AG04450 (cell line): Measurements from ENCODE around the gene OR4D6. TPM values are rescaled to one million over a fixed set of nuclear protein-coding genes. Genes with fewer than 3 reads are reported as not detected.

Source experiments
- CTCF ChIA-PET: fragments of 300-600, 350-600 bp; formaldehyde crosslinking; extraction: SDS; loops from one replicate; lab custom pipeline; 2022; ENCODE audit warnings: antibody characterized with exemption, inconsistent platforms; lab: Charles Lee
- POLR2A ChIA-PET: fragments of 350-600 bp; formaldehyde crosslinking; extraction: SDS; loops from one replicate; lab custom pipeline; 2021; ENCODE audit warnings: antibody characterized with exemption, inconsistent platforms; lab: Yijun Ruan, JAX
- DNase-seq: peaks from one replicate; pipeline ENCODE4 v3.0.0-alpha.2; 2011; ENCODE audit warnings: low read depth, low spot score
- H3K27ac ChIP-seq: one replicate; pipeline ENCODE4 v1.5.1; 2012; ENCODE audit warnings: low read depth, low read length, control low read depth
- H3K27me3 ChIP-seq: one replicate; pipeline ENCODE4 v1.6.0; 2012; ENCODE audit warnings: low read length; ENCODE audit not compliant: control insufficient read depth, insufficient read depth
- H3K4me3 ChIP-seq: 2 replicates; pipeline ENCODE4 v1.5.1; 2011; ENCODE audit warnings: mild to moderate bottlenecking, low read depth, low read length, control low read depth
- H3K9me3 ChIP-seq: 2 replicates; pipeline ENCODE4 v1.5.1; 2012; ENCODE audit warnings: low read length; ENCODE audit not compliant: control insufficient read depth, insufficient read depth
- polyA plus RNA-seq: library from polyadenylated mRNA; depleted of rRNA; stranded (reverse); fragments of >200 nt; gene quantifications from 2 replicates; pipeline ENCODE4 v1.2.3, GENCODE V29; 2011
- TF ChIP-seq, protein P1 (sequence below): IDR thresholded peaks from 2 replicates; pipeline ENCODE4 v1.5.1; 2011; ENCODE audit warnings: low read depth, low read length, control low read depth, inconsistent platforms

Gene OR4D6
- polyA plus RNA-seq, 1 experiment = not detected

DNA sequence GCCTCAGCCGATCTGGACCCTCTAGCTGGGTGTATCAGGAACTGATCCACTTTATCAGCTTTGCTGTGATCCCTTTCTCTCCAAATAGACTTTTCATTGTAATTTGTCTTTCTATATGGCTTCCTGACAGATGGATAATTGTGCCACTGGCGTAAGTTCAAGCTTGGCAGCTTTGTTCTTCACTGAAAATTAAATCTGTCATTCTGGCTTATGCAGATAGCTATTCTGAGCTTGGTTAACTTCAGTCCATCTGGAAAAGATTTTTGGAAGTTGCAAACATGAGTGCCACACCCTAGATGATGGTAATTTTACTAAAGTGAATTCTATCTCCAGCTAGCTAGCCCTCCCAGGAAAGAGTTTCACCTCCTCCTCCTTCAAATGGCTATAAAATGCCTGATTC is 38.6 kb upstream of the OR4D6 start:
- Histone ChIP-seq H3K9me3 (no peaks in the 10 kb centered on the region), H3K4me3 (no peak overlapping the region), H3K27ac (no peak overlapping the region), H3K27me3 (no peaks in the 10 kb centered on the region)
- CTCF ChIA-PET = interaction anchor here (0.7 to 2.5 kb wide), 3 partner anchors 11 to 247 kb away, joined by 3 to 10 read pairs (median 3); partner anchors contain the start of gene DTX4
- DNase-seq = no peak
- POLR2A ChIA-PET = no interaction called here
- TF ChIP-seq, protein P1, sequence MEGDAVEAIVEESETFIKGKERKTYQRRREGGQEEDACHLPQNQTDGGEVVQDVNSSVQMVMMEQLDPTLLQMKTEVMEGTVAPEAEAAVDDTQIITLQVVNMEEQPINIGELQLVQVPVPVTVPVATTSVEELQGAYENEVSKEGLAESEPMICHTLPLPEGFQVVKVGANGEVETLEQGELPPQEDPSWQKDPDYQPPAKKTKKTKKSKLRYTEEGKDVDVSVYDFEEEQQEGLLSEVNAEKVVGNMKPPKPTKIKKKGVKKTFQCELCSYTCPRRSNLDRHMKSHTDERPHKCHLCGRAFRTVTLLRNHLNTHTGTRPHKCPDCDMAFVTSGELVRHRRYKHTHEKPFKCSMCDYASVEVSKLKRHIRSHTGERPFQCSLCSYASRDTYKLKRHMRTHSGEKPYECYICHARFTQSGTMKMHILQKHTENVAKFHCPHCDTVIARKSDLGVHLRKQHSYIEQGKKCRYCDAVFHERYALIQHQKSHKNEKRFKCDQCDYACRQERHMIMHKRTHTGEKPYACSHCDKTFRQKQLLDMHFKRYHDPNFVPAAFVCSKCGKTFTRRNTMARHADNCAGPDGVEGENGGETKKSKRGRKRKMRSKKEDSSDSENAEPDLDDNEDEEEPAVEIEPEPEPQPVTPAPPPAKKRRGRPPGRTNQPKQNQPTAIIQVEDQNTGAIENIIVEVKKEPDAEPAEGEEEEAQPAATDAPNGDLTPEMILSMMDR = no peak

DNA sequence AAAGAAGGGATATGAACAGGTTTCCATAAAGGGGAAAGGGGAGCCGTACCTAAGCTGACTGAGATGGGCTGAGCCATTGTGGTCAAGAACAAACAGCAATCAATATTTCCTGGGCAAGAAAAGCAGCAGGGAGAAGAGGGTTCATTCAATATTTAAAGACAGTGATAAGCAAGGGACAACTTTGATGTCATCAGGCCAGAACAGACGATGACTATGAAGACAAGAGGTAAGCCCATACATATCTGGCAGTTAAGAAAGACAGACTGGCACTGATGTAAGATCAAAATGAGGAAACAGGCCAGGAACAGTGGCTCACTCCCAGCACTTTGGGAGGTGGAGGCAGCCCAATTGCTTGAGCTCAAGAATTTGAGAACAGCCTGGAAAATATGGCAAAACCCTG is 32.9 kb upstream of the OR4D6 start:
- TF ChIP-seq, protein P1 = no peak
- no peak for DNase-seq
- Histone ChIP-seq H3K4me3 (no peak overlapping the region), H3K27me3 (no peaks in the 10 kb centered on the region), H3K27ac (no peak overlapping the region), H3K9me3 (no peaks in the 10 kb centered on the region)
- ChIA-PET POLR2A (no interaction called here), CTCF (no interaction called here)

DNA sequence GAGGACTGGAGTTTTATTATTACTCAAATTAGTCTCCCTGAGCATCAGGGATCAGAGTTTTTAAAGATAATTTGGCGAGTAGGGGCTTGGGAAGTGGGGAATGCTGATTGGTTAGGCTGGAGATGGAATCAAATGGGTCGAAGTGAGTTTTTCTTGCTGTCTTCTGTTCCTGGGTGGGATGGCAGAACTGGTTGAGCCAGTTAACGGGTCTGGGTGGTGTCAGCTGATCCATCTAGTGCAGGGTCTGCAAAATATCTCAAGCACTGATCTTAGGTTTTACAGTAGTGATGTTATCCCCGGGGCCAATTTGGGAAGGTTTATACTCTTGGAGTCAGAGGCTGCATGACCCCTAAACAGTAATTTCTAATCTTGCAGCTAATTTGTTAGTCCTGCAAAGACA is 31.6 kb upstream of the OR4D6 start:
- TF ChIP-seq, protein P1 = no peak
- POLR2A ChIA-PET = no interaction called here
- no peaks in the 10 kb centered on the region for H3K9me3 ChIP-seq
- no peak overlapping the region for H3K27ac ChIP-seq
- no peaks in the 10 kb centered on the region for H3K27me3 ChIP-seq
- no peak for DNase-seq
- no peak overlapping the region for H3K4me3 ChIP-seq
- CTCF ChIA-PET = interaction anchor here (1.3 kb wide), 1 partner anchor 254 kb away, joined by 4 read pairs; the partner anchor contains the start of gene DTX4

DNA sequence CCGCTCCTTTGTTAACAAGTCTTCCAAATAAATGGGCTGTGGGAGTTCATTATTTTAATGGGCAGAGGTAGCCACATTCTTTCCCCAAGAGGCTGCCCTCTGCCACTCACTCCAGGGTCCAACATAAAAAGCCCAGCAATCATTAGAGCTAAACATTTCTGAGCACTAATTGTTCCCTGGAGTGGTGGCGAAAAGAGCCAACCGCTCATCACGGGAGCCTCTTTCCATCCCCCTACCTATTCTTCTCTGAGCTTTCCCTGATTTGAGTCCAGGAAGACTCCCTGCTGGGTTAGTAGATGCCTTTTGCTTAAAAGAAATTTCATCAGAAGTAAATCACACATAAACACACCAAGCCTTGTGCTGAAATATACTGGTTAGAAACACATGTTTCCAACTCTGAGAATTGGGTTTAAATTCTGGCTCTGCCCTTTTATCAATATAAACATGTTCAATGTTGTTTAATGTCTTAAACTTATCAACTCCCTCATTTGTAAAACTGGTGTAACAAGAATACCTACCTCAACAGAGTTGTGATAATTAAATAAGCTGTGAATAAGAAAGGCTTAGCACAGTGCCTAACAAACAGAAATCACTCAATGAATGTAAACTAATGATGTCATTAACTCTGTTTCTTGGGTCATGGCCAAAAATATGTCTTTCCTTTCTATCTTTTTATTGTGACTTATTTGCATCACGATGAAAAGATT is 30.2 kb upstream of the OR4D6 start, which contains the start of gene OR5A2:
OR5A2 (minus strand) TSS at position 53 of the 707 bp plus-strand sequence. CDS start 3,460 bp downstream, outside the sequence.
- Histone ChIP-seq H3K27ac (no peak within 1 kb of the TSS), H3K9me3 (no peaks in the 10 kb centered on the region), H3K27me3 (no peaks in the 10 kb centered on the region), H3K4me3 (no peak within 1 kb of the TSS)
- DNase-seq = no peak
- TF ChIP-seq, protein P1 = no peak
- CTCF ChIA-PET = interaction anchor here (0.6 to 0.7 kb wide), 2 partner anchors 255 to 576 kb away, joined by 3 read pairs; partner anchors contain the start of gene DTX4
- POLR2A ChIA-PET = no interaction called here

DNA sequence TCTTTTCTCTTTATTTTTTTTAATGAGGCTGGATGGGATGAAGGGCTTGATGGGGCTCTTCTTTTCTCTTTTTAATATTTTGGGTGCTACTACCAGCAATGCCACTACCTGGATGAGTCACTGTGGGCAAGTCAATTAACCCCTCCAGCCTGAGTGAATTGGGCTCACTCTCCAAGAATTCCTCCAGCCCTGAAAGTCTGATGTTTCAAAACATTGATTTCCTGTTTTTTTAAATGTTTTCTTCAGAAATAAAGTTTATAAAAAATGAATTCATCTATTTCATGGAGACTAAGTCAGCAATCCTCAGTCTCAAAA is 29.7 kb upstream of the OR4D6 start:
- TF ChIP-seq, protein P1 = no peak
- Histone ChIP-seq H3K27ac (no peak overlapping the region), H3K4me3 (no peak overlapping the region), H3K9me3 (no peaks in the 10 kb centered on the region), H3K27me3 (no peaks in the 10 kb centered on the region)
- DNase-seq = no peak
- CTCF ChIA-PET = interaction anchor here (0.6 to 0.7 kb wide), 2 partner anchors 255 to 577 kb away, joined by 3 read pairs; partner anchors contain the start of gene DTX4
- POLR2A ChIA-PET = no interaction called here
